ENCODE data around the gene ING1.
"Not testable (repeated sequence)": the region's sequence is repeated elsewhere in the genome, so short reads cannot be mapped to it uniquely, and the experiment has no call there.

ING1 gene

GRCh38 chr13:110715395-110716246 is 2.1 kb downstream of the ING1 start:
- DNase-seq (ENCODE audit: low read depth) = peak; percentile 94

- DNase-seq (ENCODE audit: low read depth) = no peak
These were observed 2.7 kb downstream of the ING1 start for GRCh38 chr13:110716247-110716515.

GRCh38 chr13:110719036-110719710 is 5.7 kb downstream of the ING1 start:
- no peak for DNase-seq (ENCODE audit: low read depth)

- DNase-seq (ENCODE audit: low read depth) = no peak
These were observed 9.5 kb downstream of the ING1 start for GRCh38 chr13:110722971-110723370.

- DNase-seq (ENCODE audit: low read depth) = no peak
These were observed 10.1 kb downstream of the ING1 start for GRCh38 chr13:110723598-110723997.

GRCh38 chr13:110726153-110726552 is 12.7 kb downstream of the ING1 start:
- not testable (repeated sequence) for DNase-seq (ENCODE audit: low read depth)

GRCh38 chr13:110726726-110727125 is 13.2 kb downstream of the ING1 start:
- no peak for DNase-seq (ENCODE audit: low read depth)

- DNase-seq (ENCODE audit: low read depth) = no peak
These were observed 17.6 kb downstream of the ING1 start for GRCh38 chr13:110731072-110731471.

- DNase-seq (ENCODE audit: low read depth) = no peak
These were observed 21.1 kb downstream of the ING1 start for GRCh38 chr13:110734561-110734960.

GRCh38 chr13:110737555-110737954 is 24.1 kb downstream of the ING1 start:
- DNase-seq (ENCODE audit: low read depth) = no peak

- no peak for DNase-seq (ENCODE audit: low read depth)
These were observed 30.2 kb downstream of the ING1 start for GRCh38 chr13:110743687-110744086.

GRCh38 chr13:110746438-110746837 is 32.9 kb downstream of the ING1 start:
- DNase-seq (ENCODE audit: low read depth) = no peak

- DNase-seq (ENCODE audit: low read depth) = no peak
These were observed 34.8 kb downstream of the ING1 start for GRCh38 chr13:110748271-110748670.

- DNase-seq (ENCODE audit: low read depth) = no peak
These were observed 42.7 kb downstream of the ING1 start for GRCh38 chr13:110756219-110756631.

GRCh38 chr13:110757296-110757695 is 43.8 kb downstream of the ING1 start:
- no peak for DNase-seq (ENCODE audit: low read depth)

GRCh38 chr13:110758195-110758805 is 44.8 kb downstream of the ING1 start:
- DNase-seq (ENCODE audit: low read depth) = no peak

GRCh38 chr13:110759710-110760109 is 46.2 kb downstream of the ING1 start:
- no peak for DNase-seq (ENCODE audit: low read depth)

GRCh38 chr13:110760611-110761010 is 47.1 kb downstream of the ING1 start:
- DNase-seq (ENCODE audit: low read depth) = no peak

GRCh38 chr13:110766671-110767430 is 53.4 kb downstream of the ING1 start:
- DNase-seq (ENCODE audit: low read depth) = no peak

- no peak for DNase-seq (ENCODE audit: low read depth)
These were observed 54.0 kb downstream of the ING1 start for GRCh38 chr13:110767476-110767875.

- no peak for DNase-seq (ENCODE audit: low read depth)
These were observed 55.6 kb downstream of the ING1 start for GRCh38 chr13:110769097-110769496.

GRCh38 chr13:110770678-110771077 is 57.2 kb downstream of the ING1 start:
- DNase-seq (ENCODE audit: low read depth) = no peak

GRCh38 chr13:110771194-110771593 is 57.7 kb downstream of the ING1 start:
- no peak for DNase-seq (ENCODE audit: low read depth)
